HCT116 (cell line): Measurements from ENCODE around the gene MIDN. TPM values are rescaled to one million over a fixed set of nuclear protein-coding genes. Genes with fewer than 3 reads are reported as not detected.

Experiments
- ATAC-seq: fragments of 200-7000 bp; cut with Tn5 transposase; 2 replicates; pipeline ENCODE4 v1.9.1; 2020; ENCODE audit warnings: mild to moderate bottlenecking, moderate library complexity
- BruUV-seq: library from RNA; stranded (reverse); fragments of 400-500 nt; replicated peaks from 2 replicates; lab custom pipeline; 2021; lab: Mats Ljungman, UMichigan
- CTCF ChIA-PET: fragments of 300-600 bp; sonication (Branson Sonifier 250); formaldehyde crosslinking; loops from one replicate; lab custom pipeline; 2021; ENCODE audit warnings: antibody characterized with exemption; lab: Charles Lee
- POLR2A ChIA-PET: fragments of 300-600, 350-600 bp; sonication (Branson Sonifier 250); formaldehyde crosslinking; loops from one replicate; lab custom pipeline; 2021; ENCODE audit warnings: antibody characterized with exemption; lab: Charles Lee
- RAD21 ChIA-PET, 2 experiments: fragments of 300-600 bp; sonication (Branson Sonifier 250); formaldehyde crosslinking; loops; one replicate each; lab custom pipeline; 2023; ENCODE audit warnings: low total read pairs in 2 of 2; ENCODE audit not compliant: uncharacterized antibody in 2 of 2, unreplicated experiment in 2 of 2, low non-redundant PET in 1 of 2; lab: Charles Lee
- DNase-seq: peaks from one replicate; pipeline ENCODE4 v3.0.0-alpha.2; 2010; ENCODE audit warnings: low read depth, low spot score
- H2AFZ ChIP-seq: fragments of 200-600 bp; shearing (Covaris generic), sonication (generic); 2 replicates; pipeline ENCODE4 v1.6.1; 2017; ENCODE audit warnings: low read depth, mixed run types, mixed read lengths, antibody characterized with exemption, low read length; ENCODE audit not compliant: poor library complexity, severe bottlenecking
- H3K27ac ChIP-seq: 2 replicates; pipeline ENCODE4 v1.5.1; 2012; ENCODE audit warnings: low read depth, low read length
- H3K27me3 ChIP-seq: fragments of 200-600 bp; sonication (generic); 2 replicates; pipeline ENCODE4 v1.6.1; 2016; ENCODE audit warnings: mixed run types, low read length, mixed read lengths; ENCODE audit not compliant: insufficient read depth
- H3K36me3 ChIP-seq, 2 experiments: fragments of 200-500 bp in 1 of 2; fragments of 200-600 bp in 1 of 2; sonication (Bioruptor generic) in 1 of 2; sonication (generic) in 1 of 2; 2 replicates each; pipeline versions ENCODE4 v1.5.1 to v1.6.1; 2014 to 2016; ENCODE audit warnings: low read length in 2 of 2, inconsistent platforms in 1 of 2, mixed read lengths in 1 of 2, mixed run types in 1 of 2; ENCODE audit not compliant: insufficient read depth in 2 of 2, control insufficient read depth in 1 of 2
- H3K4me1 ChIP-seq, 2 experiments: fragments of 200-600 bp in 1 of 2; sonication (generic) in 1 of 2; 2 replicates each; pipeline versions ENCODE4 v1.5.1 to v1.6.1; 2012 to 2017; ENCODE audit warnings: low read length in 2 of 2, inconsistent platforms in 1 of 2, mild to moderate bottlenecking in 1 of 2, mixed read lengths in 1 of 2, mixed run types in 1 of 2, moderate library complexity in 1 of 2; ENCODE audit not compliant: insufficient read depth in 2 of 2, control insufficient read depth in 1 of 2
- H3K4me2 ChIP-seq: fragments of 200-600 bp; sonication (generic); 2 replicates; pipeline ENCODE4 v1.6.1; 2017; ENCODE audit warnings: mixed run types, low read length, mixed read lengths
- H3K4me3 ChIP-seq, 2 experiments: fragments of 200-600 bp in 1 of 2; sonication (generic) in 1 of 2; replicated peaks in 1 of 2; 2 replicates each; pipeline ENCODE4 v1.5.1; 2011 to 2016; ENCODE audit warnings: low read length in 2 of 2, control low read depth in 1 of 2, low read depth in 1 of 2, mild to moderate bottlenecking in 1 of 2, mixed read lengths in 1 of 2, mixed run types in 1 of 2
- H3K79me2 ChIP-seq: fragments of 200-600 bp; sonication (generic); 2 replicates; pipeline ENCODE4 v1.6.1; 2017; ENCODE audit warnings: mild to moderate bottlenecking, mixed run types, low read length, moderate library complexity, mixed read lengths; ENCODE audit not compliant: insufficient read depth
- H3K9ac ChIP-seq: fragments of 200-600 bp; sonication (generic); 2 replicates; pipeline ENCODE4 v1.6.1; 2016; ENCODE audit warnings: low read length, mixed read lengths
- H3K9me2 ChIP-seq: fragments of 200-600 bp; sonication (generic), shearing (Covaris generic); 2 replicates; pipeline ENCODE4 v1.6.1; 2017; ENCODE audit warnings: mixed run types, mild to moderate bottlenecking, moderate library complexity; ENCODE audit not compliant: insufficient read depth
- H3K9me3 ChIP-seq, 2 experiments: fragments of 200-500 bp in 1 of 2; fragments of 200-600 bp in 1 of 2; sonication (Bioruptor generic) in 1 of 2; sonication (generic) in 1 of 2; 2 replicates each; pipeline ENCODE4 v1.6.1; 2014 to 2017; ENCODE audit warnings: low read length in 2 of 2, mixed read lengths in 2 of 2, inconsistent platforms in 1 of 2, low read depth in 1 of 2, mild to moderate bottlenecking in 1 of 2, mixed run types in 1 of 2, moderate library complexity in 1 of 2; ENCODE audit not compliant: control insufficient read depth in 1 of 2, insufficient read depth in 1 of 2
- H4K20me1 ChIP-seq: fragments of 200-600 bp; sonication (generic), shearing (Covaris generic); 2 replicates; pipeline ENCODE4 v1.6.1; 2017; ENCODE audit warnings: mixed run types, mild to moderate bottlenecking, moderate library complexity; ENCODE audit not compliant: insufficient read depth
- ATF3 ChIP-seq: IDR thresholded peaks from 2 replicates; pipeline ENCODE4 v1.6.1; 2012
- CBX3 ChIP-seq: IDR thresholded peaks from 2 replicates; pipeline ENCODE4 v1.6.1; 2012; ENCODE audit warnings: low read depth
- EGR1 ChIP-seq: IDR thresholded peaks from 2 replicates; pipeline ENCODE4 v1.6.1; 2012; ENCODE audit warnings: low read depth
- EZH2phosphoT487 ChIP-seq: fragments of 200-600 bp; IDR thresholded peaks from 2 replicates; pipeline ENCODE4 v1.6.1; 2018; ENCODE audit warnings: antibody characterized with exemption, borderline replicate concordance
- JUND ChIP-seq: IDR thresholded peaks from 2 replicates; pipeline ENCODE4 v1.6.1; 2012
- MAX ChIP-seq: IDR thresholded peaks from 2 replicates; pipeline ENCODE4 v1.6.1; 2012
- POLR2AphosphoS5 ChIP-seq: IDR thresholded peaks from 2 replicates; pipeline ENCODE4 v1.6.1; 2011; ENCODE audit warnings: mild to moderate bottlenecking, low read depth, low read length, moderate library complexity
- RAD21 ChIP-seq: IDR thresholded peaks from 2 replicates; pipeline ENCODE4 v1.6.1; 2012; ENCODE audit warnings: low read depth, mild to moderate bottlenecking
- SIN3A ChIP-seq: IDR thresholded peaks from 2 replicates; pipeline ENCODE4 v1.6.1; 2012; ENCODE audit warnings: low read depth
- SRF ChIP-seq: IDR thresholded peaks from 2 replicates; pipeline ENCODE4 v1.6.1; 2012; ENCODE audit warnings: low read depth
- YY1 ChIP-seq: IDR thresholded peaks from 2 replicates; pipeline ENCODE4 v1.6.1; 2011; ENCODE audit warnings: low read length, low read depth, moderate library complexity, mild to moderate bottlenecking; ENCODE audit not compliant: insufficient replicate concordance; ENCODE audit errors: extremely low read depth
- ZBTB33 ChIP-seq: IDR thresholded peaks from 2 replicates; pipeline ENCODE4 v1.6.1; 2011; ENCODE audit warnings: mild to moderate bottlenecking, low read length, moderate library complexity; ENCODE audit not compliant: insufficient replicate concordance; ENCODE audit errors: extremely low read depth
- ZFX ChIP-seq: fragments of 450-650 bp; IDR thresholded peaks from 2 replicates; pipeline ENCODE4 v1.6.1; 2017
- ZNF274 ChIP-seq: fragments of 200-500 bp; sonication (Bioruptor generic); IDR thresholded peaks from 2 replicates; pipeline ENCODE4 v1.6.1; 2014; ENCODE audit warnings: mild to moderate bottlenecking, low read depth, low read length, inconsistent platforms
- intact Hi-C: fragments of 100-400 bp; cut with micrococcal nuclease; formaldehyde crosslinking; loops from 2 replicates; pipeline ENCODE4 v1.10.0; 2022
- total RNA-seq: library from RNA; stranded (reverse); gene quantifications from one replicate; pipeline ENCODE4 v1.2.1, GENCODE V29; 2021; ENCODE audit not compliant: unreplicated experiment

Gene MIDN
- total RNA-seq, 1 experiment from 2014 or later = 146 TPM

GRCh38 chr19:1294688-1295087 is 46.3 kb downstream of the MIDN start:
- TF ChIP-seq ZBTB33 (no peak), EGR1 (no peak), JUND (no peak), SIN3A (no peak), ZNF274 (no peak)
- H3K9me2 ChIP-seq = no peaks in the 10 kb centered on the region
- no peak overlapping the region for H3K9ac ChIP-seq
- no TSS peak for BruUV-seq
- DNase-seq = no peak
- peaks cover 12 to 21% of the 10 kb centered on the region in 2 experiments for H3K4me1 ChIP-seq
- H4K20me1 ChIP-seq = no peaks in the 10 kb centered on the region
- no peaks in the 10 kb centered on the region for H3K9me3 ChIP-seq
- intact Hi-C loops = no loop called here
- no peak overlapping the region for H3K27ac ChIP-seq
- H3K4me3 ChIP-seq = no peak overlapping the region
- no peaks in the 10 kb centered on the region for H3K27me3 ChIP-seq
- no peak overlapping the region for H2AFZ ChIP-seq
- ChIA-PET CTCF (no interaction called here), POLR2A (no interaction called here), RAD21 (no interaction called here)
- H3K4me2 ChIP-seq = no peak overlapping the region
- H3K36me3 ChIP-seq = no peaks in the 10 kb centered on the region
- no peaks in the 10 kb centered on the region for H3K79me2 ChIP-seq
- no peak for ATAC-seq

GRCh38 chr19:1295169-1296012 is 47.0 kb downstream of the MIDN start:
- H3K36me3 ChIP-seq = no peaks in the 10 kb centered on the region
- intact Hi-C loops = no loop called here
- no peaks in the 10 kb centered on the region for H3K9me2 ChIP-seq
- no peak for DNase-seq
- no peaks in the 10 kb centered on the region for H3K79me2 ChIP-seq
- H3K4me2 ChIP-seq = no peak overlapping the region
- peaks cover 12 to 19% of the 10 kb centered on the region in 2 experiments for H3K4me1 ChIP-seq
- H3K9ac ChIP-seq = no peak overlapping the region
- ATAC-seq = peak; percentile 58
- RAD21 ChIA-PET = no interaction called here
- POLR2A ChIA-PET = no interaction called here
- H4K20me1 ChIP-seq = no peaks in the 10 kb centered on the region
- H2AFZ ChIP-seq = no peak overlapping the region
- H3K27me3 ChIP-seq = no peaks in the 10 kb centered on the region
- H3K27ac ChIP-seq = no peak overlapping the region
- no peak overlapping the region for H3K4me3 ChIP-seq
- CTCF ChIA-PET = no interaction called here
- H3K9me3 ChIP-seq = no peaks in the 10 kb centered on the region
- no TSS peak for BruUV-seq
- TF ChIP-seq POLR2AphosphoS5 (no peak), CBX3 (no peak), SIN3A (no peak), SRF (no peak), EZH2phosphoT487 (no peak), YY1 (no peak), RAD21 (no peak), ATF3 (no peak), ZFX (no peak), MAX (no peak)
